ENCODE results near the gene RIMBP2.

RIMBP2 gene

GRCh38 chr12:130520784-130521183, 195.3 kb downstream of the RIMBP2 start:
- H3K79me2 ChIP-seq (ENCODE audit: low read length), result no peaks in the 10 kb centered on the region
- no peak overlapping the region for H3K9ac ChIP-seq (ENCODE audit: low read length)
- no peaks in the 10 kb centered on the region for H3K27me3 ChIP-seq (ENCODE audit: low read depth, low read length)
- no peak overlapping the region for H3K4me2 ChIP-seq (ENCODE audit: low read length)
- H4K20me1 ChIP-seq (ENCODE audit: insufficient read depth, low read length), result no peaks in the 10 kb centered on the region
- H3K36me3 ChIP-seq (replicated peaks; ENCODE audit: low read depth, low read length), result no peaks in the 10 kb centered on the region
- no peak for TF ChIP-seq CTCF (IDR thresholded peaks at IDR 0.05; ENCODE audit: low read depth, low read length)
- TF ChIP-seq EZH2phosphoT487 (IDR thresholded peaks at IDR 0.05; ENCODE audit: low read depth), result no peak
- H3K27ac ChIP-seq (ENCODE audit: low read length), result no peak overlapping the region
- no peaks in the 10 kb centered on the region for H3K9me3 ChIP-seq (ENCODE audit: insufficient read depth, low read length)
- no peak overlapping the region for H3K4me3 ChIP-seq (ENCODE audit: low read length)
- H2AFZ ChIP-seq (ENCODE audit: low read depth, low read length), result no peak overlapping the region
- no peaks in the 10 kb centered on the region for H3K4me1 ChIP-seq (ENCODE audit: low read length)

- no peak overlapping the region for H3K4me3 ChIP-seq (ENCODE audit: low read length)
- H3K27me3 ChIP-seq (ENCODE audit: low read depth, low read length), result no peaks in the 10 kb centered on the region
- H3K36me3 ChIP-seq (replicated peaks; ENCODE audit: low read depth, low read length), result no peaks in the 10 kb centered on the region
- TF ChIP-seq CTCF (IDR thresholded peaks at IDR 0.05; ENCODE audit: low read depth, low read length) (no peak), EZH2phosphoT487 (IDR thresholded peaks at IDR 0.05; ENCODE audit: low read depth) (no peak)
- H2AFZ ChIP-seq (ENCODE audit: low read depth, low read length), result no peak overlapping the region
- H3K9ac ChIP-seq (ENCODE audit: low read length), result no peak overlapping the region
- H3K79me2 ChIP-seq (ENCODE audit: low read length), result no peaks in the 10 kb centered on the region
- H3K27ac ChIP-seq (ENCODE audit: low read length), result no peak overlapping the region
- no peaks in the 10 kb centered on the region for H3K4me1 ChIP-seq (ENCODE audit: low read length)
- no peaks in the 10 kb centered on the region for H4K20me1 ChIP-seq (ENCODE audit: insufficient read depth, low read length)
- no peak overlapping the region for H3K4me2 ChIP-seq (ENCODE audit: low read length)
- no peaks in the 10 kb centered on the region for H3K9me3 ChIP-seq (ENCODE audit: insufficient read depth, low read length)
These were observed 198.5 kb downstream of the RIMBP2 start for GRCh38 chr12:130517588-130517987.

- Histone ChIP-seq H3K27ac (ENCODE audit: low read length) (no peak overlapping the region), H2AFZ (ENCODE audit: low read depth, low read length) (no peak overlapping the region), H3K9ac (ENCODE audit: low read length) (no peak overlapping the region), H3K4me1 (ENCODE audit: low read length) (no peaks in the 10 kb centered on the region), H3K4me3 (ENCODE audit: low read length) (no peak overlapping the region), H3K79me2 (ENCODE audit: low read length) (no peaks in the 10 kb centered on the region), H4K20me1 (ENCODE audit: insufficient read depth, low read length) (no peaks in the 10 kb centered on the region), H3K36me3 (replicated peaks; ENCODE audit: low read depth, low read length) (no peaks in the 10 kb centered on the region), H3K27me3 (ENCODE audit: low read depth, low read length) (no peaks in the 10 kb centered on the region), H3K4me2 (ENCODE audit: low read length) (no peak overlapping the region), H3K9me3 (ENCODE audit: insufficient read depth, low read length) (no peaks in the 10 kb centered on the region)
- TF ChIP-seq EZH2phosphoT487 (IDR thresholded peaks at IDR 0.05; ENCODE audit: low read depth), result no peak
- TF ChIP-seq CTCF (IDR thresholded peaks at IDR 0.05; ENCODE audit: low read depth, low read length), result no peak
These were observed 201.9 kb downstream of the RIMBP2 start for GRCh38 chr12:130514149-130514551.

GRCh38 chr12:130513556-130513955, 202.5 kb downstream of the RIMBP2 start:
- Histone ChIP-seq H3K9me3 (ENCODE audit: insufficient read depth, low read length) (no peaks in the 10 kb centered on the region), H4K20me1 (ENCODE audit: insufficient read depth, low read length) (no peaks in the 10 kb centered on the region), H3K27me3 (ENCODE audit: low read depth, low read length) (no peaks in the 10 kb centered on the region), H2AFZ (ENCODE audit: low read depth, low read length) (no peak overlapping the region), H3K4me2 (ENCODE audit: low read length) (no peak overlapping the region), H3K4me1 (ENCODE audit: low read length) (no peaks in the 10 kb centered on the region), H3K4me3 (ENCODE audit: low read length) (no peak overlapping the region), H3K27ac (ENCODE audit: low read length) (no peak overlapping the region), H3K9ac (ENCODE audit: low read length) (no peak overlapping the region), H3K79me2 (ENCODE audit: low read length) (no peaks in the 10 kb centered on the region), H3K36me3 (replicated peaks; ENCODE audit: low read depth, low read length) (no peaks in the 10 kb centered on the region)
- TF ChIP-seq CTCF (IDR thresholded peaks at IDR 0.05; ENCODE audit: low read depth, low read length) (no peak), EZH2phosphoT487 (IDR thresholded peaks at IDR 0.05; ENCODE audit: low read depth) (no peak)

All from OCI-LY3 (cell line).